Peyer's patch (tissue), 4 donors: ENCODE results near the gene KRT23.

Experiments used
- POLR2A ChIP-seq, 2 donors: fragments of 450-650 bp; IDR thresholded peaks; one replicate each; pipeline ENCODE4 v1.5.1; 2017; ENCODE audit warnings: antibody characterized with exemption in 2 of 2, mild to moderate bottlenecking in 2 of 2, moderate library complexity in 2 of 2
- TF ChIP-seq, protein P1 (sequence below), 6 experiments: fragments of 450-650 bp in 4 of 6; fragments of 200-600 bp in 2 of 6; sonication (generic) in 1 of 6; IDR thresholded peaks; one replicate each; pipeline ENCODE4 v1.5.1; 2017 to 2019; ENCODE audit warnings: antibody characterized with exemption in 6 of 6, mild to moderate bottlenecking in 3 of 6, moderate library complexity in 1 of 6

DNA sequence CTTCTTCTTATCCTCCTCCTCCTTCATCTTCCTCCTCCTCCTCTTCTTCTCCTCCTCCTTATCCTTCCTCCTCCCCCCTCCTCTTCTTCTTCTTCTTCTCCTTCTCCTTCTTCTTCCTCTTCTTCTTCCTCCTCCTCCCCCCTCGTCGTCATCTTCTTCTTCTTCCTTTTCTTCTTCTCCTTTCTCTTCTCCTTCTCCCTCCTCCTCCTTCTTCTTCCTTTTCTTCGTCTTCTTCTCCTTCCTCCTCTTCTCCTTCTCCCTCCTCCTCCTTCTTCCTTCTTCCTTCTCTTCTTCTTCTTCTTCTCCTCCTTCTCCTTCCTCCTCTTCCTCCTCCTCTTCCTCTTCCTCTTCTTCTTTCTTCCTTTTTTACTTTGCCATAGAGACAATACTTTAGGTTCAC lies 5.1 kb upstream of the KRT23 start:
- TF ChIP-seq, protein P1, sequence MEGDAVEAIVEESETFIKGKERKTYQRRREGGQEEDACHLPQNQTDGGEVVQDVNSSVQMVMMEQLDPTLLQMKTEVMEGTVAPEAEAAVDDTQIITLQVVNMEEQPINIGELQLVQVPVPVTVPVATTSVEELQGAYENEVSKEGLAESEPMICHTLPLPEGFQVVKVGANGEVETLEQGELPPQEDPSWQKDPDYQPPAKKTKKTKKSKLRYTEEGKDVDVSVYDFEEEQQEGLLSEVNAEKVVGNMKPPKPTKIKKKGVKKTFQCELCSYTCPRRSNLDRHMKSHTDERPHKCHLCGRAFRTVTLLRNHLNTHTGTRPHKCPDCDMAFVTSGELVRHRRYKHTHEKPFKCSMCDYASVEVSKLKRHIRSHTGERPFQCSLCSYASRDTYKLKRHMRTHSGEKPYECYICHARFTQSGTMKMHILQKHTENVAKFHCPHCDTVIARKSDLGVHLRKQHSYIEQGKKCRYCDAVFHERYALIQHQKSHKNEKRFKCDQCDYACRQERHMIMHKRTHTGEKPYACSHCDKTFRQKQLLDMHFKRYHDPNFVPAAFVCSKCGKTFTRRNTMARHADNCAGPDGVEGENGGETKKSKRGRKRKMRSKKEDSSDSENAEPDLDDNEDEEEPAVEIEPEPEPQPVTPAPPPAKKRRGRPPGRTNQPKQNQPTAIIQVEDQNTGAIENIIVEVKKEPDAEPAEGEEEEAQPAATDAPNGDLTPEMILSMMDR (IDR thresholded peaks at IDR 0.05): no peak
- no peak for TF ChIP-seq POLR2A (IDR thresholded peaks at IDR 0.05)
